HCT116 (cell line): ENCODE data around the gene TBX5. TPM values are rescaled to one million over a fixed set of nuclear protein-coding genes. Genes with fewer than 3 reads are reported as not detected.

Source experiments
- ATAC-seq: fragments of 200-7000 bp; cut with Tn5 transposase; 2 replicates; pipeline ENCODE4 v1.9.1; 2020; ENCODE audit warnings: mild to moderate bottlenecking, moderate library complexity
- BruUV-seq: library from RNA; stranded (reverse); fragments of 400-500 nt; replicated peaks from 2 replicates; lab custom pipeline; 2021; lab: Mats Ljungman, UMichigan
- CTCF ChIA-PET: fragments of 300-600 bp; sonication (Branson Sonifier 250); formaldehyde crosslinking; loops from one replicate; lab custom pipeline; 2021; ENCODE audit warnings: antibody characterized with exemption; lab: Charles Lee
- POLR2A ChIA-PET: fragments of 300-600, 350-600 bp; sonication (Branson Sonifier 250); formaldehyde crosslinking; loops from one replicate; lab custom pipeline; 2021; ENCODE audit warnings: antibody characterized with exemption; lab: Charles Lee
- RAD21 ChIA-PET, 2 experiments: fragments of 300-600 bp; sonication (Branson Sonifier 250); formaldehyde crosslinking; loops; one replicate each; lab custom pipeline; 2023; ENCODE audit warnings: low total read pairs in 2 of 2; ENCODE audit not compliant: uncharacterized antibody in 2 of 2, unreplicated experiment in 2 of 2, low non-redundant PET in 1 of 2; lab: Charles Lee
- DNase-seq: peaks from one replicate; pipeline ENCODE4 v3.0.0-alpha.2; 2010; ENCODE audit warnings: low read depth, low spot score
- H2AFZ ChIP-seq: fragments of 200-600 bp; shearing (Covaris generic), sonication (generic); 2 replicates; pipeline ENCODE4 v1.6.1; 2017; ENCODE audit warnings: low read depth, mixed run types, mixed read lengths, antibody characterized with exemption, low read length; ENCODE audit not compliant: poor library complexity, severe bottlenecking
- H3K27ac ChIP-seq: 2 replicates; pipeline ENCODE4 v1.5.1; 2012; ENCODE audit warnings: low read depth, low read length
- H3K27me3 ChIP-seq: fragments of 200-600 bp; sonication (generic); 2 replicates; pipeline ENCODE4 v1.6.1; 2016; ENCODE audit warnings: mixed run types, low read length, mixed read lengths; ENCODE audit not compliant: insufficient read depth
- H3K36me3 ChIP-seq, 2 experiments: fragments of 200-500 bp in 1 of 2; fragments of 200-600 bp in 1 of 2; sonication (Bioruptor generic) in 1 of 2; sonication (generic) in 1 of 2; 2 replicates each; pipeline versions ENCODE4 v1.5.1 to v1.6.1; 2014 to 2016; ENCODE audit warnings: low read length in 2 of 2, inconsistent platforms in 1 of 2, mixed read lengths in 1 of 2, mixed run types in 1 of 2; ENCODE audit not compliant: insufficient read depth in 2 of 2, control insufficient read depth in 1 of 2
- H3K4me1 ChIP-seq, 2 experiments: fragments of 200-600 bp in 1 of 2; sonication (generic) in 1 of 2; 2 replicates each; pipeline versions ENCODE4 v1.5.1 to v1.6.1; 2012 to 2017; ENCODE audit warnings: low read length in 2 of 2, inconsistent platforms in 1 of 2, mild to moderate bottlenecking in 1 of 2, mixed read lengths in 1 of 2, mixed run types in 1 of 2, moderate library complexity in 1 of 2; ENCODE audit not compliant: insufficient read depth in 2 of 2, control insufficient read depth in 1 of 2
- H3K4me2 ChIP-seq: fragments of 200-600 bp; sonication (generic); 2 replicates; pipeline ENCODE4 v1.6.1; 2017; ENCODE audit warnings: mixed run types, low read length, mixed read lengths
- H3K4me3 ChIP-seq, 2 experiments: fragments of 200-600 bp in 1 of 2; sonication (generic) in 1 of 2; replicated peaks in 1 of 2; 2 replicates each; pipeline ENCODE4 v1.5.1; 2011 to 2016; ENCODE audit warnings: low read length in 2 of 2, control low read depth in 1 of 2, low read depth in 1 of 2, mild to moderate bottlenecking in 1 of 2, mixed read lengths in 1 of 2, mixed run types in 1 of 2
- H3K79me2 ChIP-seq: fragments of 200-600 bp; sonication (generic); 2 replicates; pipeline ENCODE4 v1.6.1; 2017; ENCODE audit warnings: mild to moderate bottlenecking, mixed run types, low read length, moderate library complexity, mixed read lengths; ENCODE audit not compliant: insufficient read depth
- H3K9ac ChIP-seq: fragments of 200-600 bp; sonication (generic); 2 replicates; pipeline ENCODE4 v1.6.1; 2016; ENCODE audit warnings: low read length, mixed read lengths
- H3K9me2 ChIP-seq: fragments of 200-600 bp; sonication (generic), shearing (Covaris generic); 2 replicates; pipeline ENCODE4 v1.6.1; 2017; ENCODE audit warnings: mixed run types, mild to moderate bottlenecking, moderate library complexity; ENCODE audit not compliant: insufficient read depth
- H3K9me3 ChIP-seq, 2 experiments: fragments of 200-500 bp in 1 of 2; fragments of 200-600 bp in 1 of 2; sonication (Bioruptor generic) in 1 of 2; sonication (generic) in 1 of 2; 2 replicates each; pipeline ENCODE4 v1.6.1; 2014 to 2017; ENCODE audit warnings: low read length in 2 of 2, mixed read lengths in 2 of 2, inconsistent platforms in 1 of 2, low read depth in 1 of 2, mild to moderate bottlenecking in 1 of 2, mixed run types in 1 of 2, moderate library complexity in 1 of 2; ENCODE audit not compliant: control insufficient read depth in 1 of 2, insufficient read depth in 1 of 2
- H4K20me1 ChIP-seq: fragments of 200-600 bp; sonication (generic), shearing (Covaris generic); 2 replicates; pipeline ENCODE4 v1.6.1; 2017; ENCODE audit warnings: mixed run types, mild to moderate bottlenecking, moderate library complexity; ENCODE audit not compliant: insufficient read depth
- ATF3 ChIP-seq: IDR thresholded peaks from 2 replicates; pipeline ENCODE4 v1.6.1; 2012
- CBX3 ChIP-seq: IDR thresholded peaks from 2 replicates; pipeline ENCODE4 v1.6.1; 2012; ENCODE audit warnings: low read depth
- CEBPB ChIP-seq: IDR thresholded peaks from 2 replicates; pipeline ENCODE4 v1.6.1; 2012; ENCODE audit warnings: low read depth
- CTCF ChIP-seq, 3 experiments: fragments of 200-600 bp in 1 of 3; sonication (generic) in 1 of 3; IDR thresholded peaks in 2 of 3; conservative IDR thresholded peaks in 1 of 3; 2 replicates each; pipeline ENCODE4 v1.5.1; 2012 to 2017; ENCODE audit warnings: low read depth in 2 of 3, low read length in 2 of 3, antibody characterized with exemption in 1 of 3, borderline replicate concordance in 1 of 3, control low read depth in 1 of 3, mild to moderate bottlenecking in 1 of 3, mixed read lengths in 1 of 3, mixed run types in 1 of 3, moderate library complexity in 1 of 3; ENCODE audit not compliant: insufficient read depth in 1 of 3
- EGR1 ChIP-seq: IDR thresholded peaks from 2 replicates; pipeline ENCODE4 v1.6.1; 2012; ENCODE audit warnings: low read depth
- POLR2AphosphoS5 ChIP-seq: IDR thresholded peaks from 2 replicates; pipeline ENCODE4 v1.6.1; 2011; ENCODE audit warnings: mild to moderate bottlenecking, low read depth, low read length, moderate library complexity
- RAD21 ChIP-seq: IDR thresholded peaks from 2 replicates; pipeline ENCODE4 v1.6.1; 2012; ENCODE audit warnings: low read depth, mild to moderate bottlenecking
- TCF7L2 ChIP-seq: IDR thresholded peaks from 2 replicates; pipeline ENCODE4 v1.7.0; 2011; ENCODE audit warnings: borderline replicate concordance, inconsistent platforms; ENCODE audit not compliant: insufficient read depth, insufficient read length; ENCODE audit errors: extremely low read depth
- YY1 ChIP-seq: IDR thresholded peaks from 2 replicates; pipeline ENCODE4 v1.6.1; 2011; ENCODE audit warnings: low read length, low read depth, moderate library complexity, mild to moderate bottlenecking; ENCODE audit not compliant: insufficient replicate concordance; ENCODE audit errors: extremely low read depth
- ZBTB33 ChIP-seq: IDR thresholded peaks from 2 replicates; pipeline ENCODE4 v1.6.1; 2011; ENCODE audit warnings: mild to moderate bottlenecking, low read length, moderate library complexity; ENCODE audit not compliant: insufficient replicate concordance; ENCODE audit errors: extremely low read depth
- ZFX ChIP-seq: fragments of 450-650 bp; IDR thresholded peaks from 2 replicates; pipeline ENCODE4 v1.6.1; 2017
- ZNF274 ChIP-seq: fragments of 200-500 bp; sonication (Bioruptor generic); IDR thresholded peaks from 2 replicates; pipeline ENCODE4 v1.6.1; 2014; ENCODE audit warnings: mild to moderate bottlenecking, low read depth, low read length, inconsistent platforms
- intact Hi-C: fragments of 100-400 bp; cut with micrococcal nuclease; formaldehyde crosslinking; loops from 2 replicates; pipeline ENCODE4 v1.10.0; 2022
- total RNA-seq: library from RNA; stranded (reverse); gene quantifications from one replicate; pipeline ENCODE4 v1.2.1, GENCODE V29; 2021; ENCODE audit not compliant: unreplicated experiment

TBX5 gene
- total RNA-seq, 1 experiment from 2014 or later, result 0.10 TPM

- ChIA-PET POLR2A (no interaction called here), RAD21 (no interaction called here), CTCF (no interaction called here)
- H3K27ac ChIP-seq, result no peak overlapping the region
- no peaks in the 10 kb centered on the region for H3K4me1 ChIP-seq
- H2AFZ ChIP-seq, result no peak overlapping the region
- no peak overlapping the region for H3K4me2 ChIP-seq
- H3K79me2 ChIP-seq, result no peaks in the 10 kb centered on the region
- H3K36me3 ChIP-seq, result no peaks in the 10 kb centered on the region
- 0 out of 2 replicates have a peak, but pooled peaks cover 4% of the 10 kb centered on the region for H3K27me3 ChIP-seq
- no peak for DNase-seq
- H3K9ac ChIP-seq, result no peak overlapping the region
- no peaks in the 10 kb centered on the region for H3K9me3 ChIP-seq
- H4K20me1 ChIP-seq, result no peaks in the 10 kb centered on the region
- ATAC-seq, result no peak
- no TSS peak for BruUV-seq
- H3K9me2 ChIP-seq, result no peaks in the 10 kb centered on the region
- H3K4me3 ChIP-seq, result no peak overlapping the region
- intact Hi-C loops, result no loop called here
- no peak for TF ChIP-seq YY1
- TF ChIP-seq ZBTB33, result no peak
- no peak for TF ChIP-seq EGR1
- TF ChIP-seq ZFX, result no peak
- TF ChIP-seq CEBPB, result no peak
- TF ChIP-seq CTCF (IDR thresholded peaks at IDR 0.05 in 2 of 3, conservative IDR thresholded peaks at IDR 0.05 in 1 of 3; ENCODE audit: borderline replicate concordance in 1 of 3, insufficient read depth in 1 of 3, low read depth in 2 of 3, low read length in 2 of 3), result no peak
- no peak for TF ChIP-seq ATF3
- TF ChIP-seq RAD21, result no peak
- no peak for TF ChIP-seq ZNF274
- TF ChIP-seq TCF7L2, result no peak
- no peak for TF ChIP-seq POLR2AphosphoS5
- no peak for TF ChIP-seq CBX3
Observed at GRCh38 chr12:114408886-114409851, 3.2 kb upstream of the TBX5 start.
